Measurements from ENCODE around the gene DCBLD1.

GRCh38 chr6:117464700-117465099, 17.8 kb upstream of the DCBLD1 start:
- TF ChIP-seq CTCF (IDR thresholded peaks at IDR 0.05; ENCODE audit: low read depth, low read length, missing input control): no peak
- TF ChIP-seq RAD21 (IDR thresholded peaks at IDR 0.05): no peak
- TF ChIP-seq MAX (IDR thresholded peaks at IDR 0.05): no peak
- no peak for TF ChIP-seq SP1 (IDR thresholded peaks at IDR 0.05)
- no peak for TF ChIP-seq HNF4A (conservative IDR thresholded peaks at IDR 0.05)
- no peak for TF ChIP-seq YY1 (IDR thresholded peaks at IDR 0.05)
- no peak for TF ChIP-seq GABPA (IDR thresholded peaks at IDR 0.05 in 1 of 2, conservative IDR thresholded peaks at IDR 0.05 in 1 of 2)
- no peak for TF ChIP-seq EGR1 (IDR thresholded peaks at IDR 0.05; ENCODE audit: low read depth in 2 of 2)
- TF ChIP-seq JUND (IDR thresholded peaks at IDR 0.05): no peak
- no peak for TF ChIP-seq TAF1 (conservative IDR thresholded peaks at IDR 0.05)
- no peak for TF ChIP-seq ZBTB33 (IDR thresholded peaks at IDR 0.05)
- no peak for TF ChIP-seq NR2F2 (IDR thresholded peaks at IDR 0.05)
- no peak for TF ChIP-seq FOXA2 (IDR thresholded peaks at IDR 0.05)
- no peak for TF ChIP-seq FOXA1 (IDR thresholded peaks at IDR 0.05)

Measured in liver (tissue), 3 donors.